ENCODE data around the gene E2F6. TPM values are rescaled to one million over a fixed set of nuclear protein-coding genes. Genes with fewer than 3 reads are reported as not detected.

The E2F6 gene
- total and polyA plus RNA-seq, 2 of the 13 experiments (the other 11 are each of a cell fraction or from before 2014, with no cell fraction given) = 27.3 to 36.0 TPM

DNA sequence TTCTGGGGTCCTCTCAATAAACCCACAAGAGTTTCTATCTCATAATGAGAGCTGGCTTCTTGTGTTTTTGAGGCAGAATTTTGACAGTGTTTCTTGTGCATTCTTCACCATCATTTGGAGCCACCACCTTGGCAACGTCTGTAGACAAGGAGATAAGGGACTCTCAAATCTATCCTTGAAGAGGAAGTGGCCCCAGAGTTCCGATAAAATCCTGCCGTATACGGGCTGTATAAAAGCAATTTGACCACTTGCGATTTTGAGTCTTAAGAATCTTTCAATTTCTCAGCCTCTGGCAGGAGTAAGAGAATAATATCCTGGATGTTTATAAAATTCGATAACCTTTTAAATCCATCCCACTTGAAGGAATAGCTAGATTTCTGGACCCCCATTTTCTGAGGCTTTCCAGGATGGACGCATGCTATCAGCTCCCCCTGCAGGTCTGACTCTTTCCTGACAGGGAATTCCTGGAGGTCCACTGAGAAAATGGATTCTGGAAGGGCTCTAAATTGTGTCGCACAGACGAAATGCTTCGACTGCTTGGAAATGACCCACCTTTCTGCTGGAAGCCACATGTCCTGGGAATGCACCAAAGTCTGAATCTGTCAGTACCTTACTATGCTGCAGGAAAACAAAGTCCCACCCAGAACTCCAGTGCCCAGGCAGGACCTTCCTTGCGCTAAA, 54.1 kb downstream of the E2F6 start (continued):
- TF ChIP-seq FOXJ3 (CRISPR knock-in tag; IDR thresholded peaks at IDR 0.05; ENCODE audit: borderline replicate concordance) (no peak), SNRNP70 (IDR thresholded peaks at IDR 0.05; ENCODE audit: low read depth, low read length) (no peak), CCAR2 (optimal IDR thresholded peaks at IDR 0.05; ENCODE audit: low read depth, low read length) (no peak), FOXO1 (CRISPR knock-in tag; IDR thresholded peaks at IDR 0.05) (no peak), ZBTB20 (CRISPR knock-in tag; IDR thresholded peaks at IDR 0.05; ENCODE audit: borderline replicate concordance, low read depth) (no peak), NFYC (CRISPR knock-in tag; IDR thresholded peaks at IDR 0.05) (no peak), ESRRA (CRISPR knock-in tag; IDR thresholded peaks at IDR 0.05; ENCODE audit: low read depth) (no peak), MATR3 (CRISPR knock-in tag; IDR thresholded peaks at IDR 0.05) (no peak), YEATS2 (CRISPR knock-in tag; IDR thresholded peaks at IDR 0.05; ENCODE audit: borderline replicate concordance) (no peak), RFX5 (IDR thresholded peaks at IDR 0.05; ENCODE audit: low read depth, low read length) (no peak), SNAPC2 (CRISPR knock-in tag; IDR thresholded peaks at IDR 0.05) (no peak), SOX5 (CRISPR knock-in tag; IDR thresholded peaks at IDR 0.05; ENCODE audit: borderline replicate concordance) (no peak), SAFB2 (CRISPR knock-in tag; IDR thresholded peaks at IDR 0.05; ENCODE audit: borderline replicate concordance, low read depth) (peak; percentile 44; the same call in 1 of the 2 replicates), ETV5 (CRISPR knock-in tag; IDR thresholded peaks at IDR 0.05; ENCODE audit: borderline replicate concordance) (no peak; the same call in 1 of the 2 replicates), TRIM22 (IDR thresholded peaks at IDR 0.05) (no peak), SAP130 (CRISPR knock-in tag; IDR thresholded peaks at IDR 0.05; ENCODE audit: low read depth) (peak; percentile 56), ZNF354B (CRISPR knock-in tag; IDR thresholded peaks at IDR 0.05) (no peak), ZFP37 (CRISPR knock-in tag; IDR thresholded peaks at IDR 0.05; ENCODE audit: borderline replicate concordance) (no peak), HDAC6 (IDR thresholded peaks at IDR 0.05; ENCODE audit: low read depth, low read length) (no peak), GLI4 (CRISPR knock-in tag; IDR thresholded peaks at IDR 0.05; ENCODE audit: borderline replicate concordance) (no peak)
- TF ChIP-seq, protein P1, sequence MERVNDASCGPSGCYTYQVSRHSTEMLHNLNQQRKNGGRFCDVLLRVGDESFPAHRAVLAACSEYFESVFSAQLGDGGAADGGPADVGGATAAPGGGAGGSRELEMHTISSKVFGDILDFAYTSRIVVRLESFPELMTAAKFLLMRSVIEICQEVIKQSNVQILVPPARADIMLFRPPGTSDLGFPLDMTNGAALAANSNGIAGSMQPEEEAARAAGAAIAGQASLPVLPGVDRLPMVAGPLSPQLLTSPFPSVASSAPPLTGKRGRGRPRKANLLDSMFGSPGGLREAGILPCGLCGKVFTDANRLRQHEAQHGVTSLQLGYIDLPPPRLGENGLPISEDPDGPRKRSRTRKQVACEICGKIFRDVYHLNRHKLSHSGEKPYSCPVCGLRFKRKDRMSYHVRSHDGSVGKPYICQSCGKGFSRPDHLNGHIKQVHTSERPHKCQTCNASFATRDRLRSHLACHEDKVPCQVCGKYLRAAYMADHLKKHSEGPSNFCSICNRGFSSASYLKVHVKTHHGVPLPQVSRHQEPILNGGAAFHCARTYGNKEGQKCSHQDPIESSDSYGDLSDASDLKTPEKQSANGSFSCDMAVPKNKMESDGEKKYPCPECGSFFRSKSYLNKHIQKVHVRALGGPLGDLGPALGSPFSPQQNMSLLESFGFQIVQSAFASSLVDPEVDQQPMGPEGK (CRISPR knock-in tag; IDR thresholded peaks at IDR 0.05) = peak; percentile 29; the same call in 1 of the 2 replicates
- TF ChIP-seq, protein P2, sequence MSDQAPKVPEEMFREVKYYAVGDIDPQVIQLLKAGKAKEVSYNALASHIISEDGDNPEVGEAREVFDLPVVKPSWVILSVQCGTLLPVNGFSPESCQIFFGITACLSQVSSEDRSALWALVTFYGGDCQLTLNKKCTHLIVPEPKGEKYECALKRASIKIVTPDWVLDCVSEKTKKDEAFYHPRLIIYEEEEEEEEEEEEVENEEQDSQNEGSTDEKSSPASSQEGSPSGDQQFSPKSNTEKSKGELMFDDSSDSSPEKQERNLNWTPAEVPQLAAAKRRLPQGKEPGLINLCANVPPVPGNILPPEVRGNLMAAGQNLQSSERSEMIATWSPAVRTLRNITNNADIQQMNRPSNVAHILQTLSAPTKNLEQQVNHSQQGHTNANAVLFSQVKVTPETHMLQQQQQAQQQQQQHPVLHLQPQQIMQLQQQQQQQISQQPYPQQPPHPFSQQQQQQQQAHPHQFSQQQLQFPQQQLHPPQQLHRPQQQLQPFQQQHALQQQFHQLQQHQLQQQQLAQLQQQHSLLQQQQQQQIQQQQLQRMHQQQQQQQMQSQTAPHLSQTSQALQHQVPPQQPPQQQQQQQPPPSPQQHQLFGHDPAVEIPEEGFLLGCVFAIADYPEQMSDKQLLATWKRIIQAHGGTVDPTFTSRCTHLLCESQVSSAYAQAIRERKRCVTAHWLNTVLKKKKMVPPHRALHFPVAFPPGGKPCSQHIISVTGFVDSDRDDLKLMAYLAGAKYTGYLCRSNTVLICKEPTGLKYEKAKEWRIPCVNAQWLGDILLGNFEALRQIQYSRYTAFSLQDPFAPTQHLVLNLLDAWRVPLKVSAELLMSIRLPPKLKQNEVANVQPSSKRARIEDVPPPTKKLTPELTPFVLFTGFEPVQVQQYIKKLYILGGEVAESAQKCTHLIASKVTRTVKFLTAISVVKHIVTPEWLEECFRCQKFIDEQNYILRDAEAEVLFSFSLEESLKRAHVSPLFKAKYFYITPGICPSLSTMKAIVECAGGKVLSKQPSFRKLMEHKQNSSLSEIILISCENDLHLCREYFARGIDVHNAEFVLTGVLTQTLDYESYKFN (CRISPR knock-in tag; conservative IDR thresholded peaks at IDR 0.05) = no peak
- TF ChIP-seq, protein P3, sequence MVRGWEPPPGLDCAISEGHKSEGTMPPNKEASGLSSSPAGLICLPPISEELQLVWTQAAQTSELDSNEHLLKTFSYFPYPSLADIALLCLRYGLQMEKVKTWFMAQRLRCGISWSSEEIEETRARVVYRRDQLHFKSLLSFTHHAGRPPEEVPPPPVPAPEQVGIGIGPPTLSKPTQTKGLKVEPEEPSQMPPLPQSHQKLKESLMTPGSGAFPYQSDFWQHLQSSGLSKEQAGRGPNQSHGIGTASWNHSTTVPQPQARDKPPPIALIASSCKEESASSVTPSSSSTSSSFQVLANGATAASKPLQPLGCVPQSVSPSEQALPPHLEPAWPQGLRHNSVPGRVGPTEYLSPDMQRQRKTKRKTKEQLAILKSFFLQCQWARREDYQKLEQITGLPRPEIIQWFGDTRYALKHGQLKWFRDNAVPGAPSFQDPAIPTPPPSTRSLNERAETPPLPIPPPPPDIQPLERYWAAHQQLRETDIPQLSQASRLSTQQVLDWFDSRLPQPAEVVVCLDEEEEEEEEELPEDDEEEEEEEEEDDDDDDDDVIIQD (CRISPR knock-in tag; IDR thresholded peaks at IDR 0.05; ENCODE audit: low read depth) = 0 out of 2 replicates have a peak, but pooled peaks have one; percentile 29

All from HepG2 (cell line).